Stimulated activated CD4-positive, alpha-beta T cell treated with anti-CD3 and anti-CD28 coated beads, Interleukin-2, amount 100 ng/mL, for 4 hours (primary cell): Measurements from ENCODE around the gene FOXD2.
A peak's percentile ranks its signal among the peaks of the same experiment; 100 is the strongest.

Experiments
- DNase-seq: peaks from one replicate; pipeline ENCODE4 v3.0.0-alpha.2; 2020; ENCODE audit warnings: low read depth

Gene FOXD2

GRCh38 chr1:47437447-47438164, at the start of gene FOXD2:
TSS of gene FOXD2 (plus strand) at chr1:47438044. CDS start at chr1:47438136, 92 bp downstream.
- DNase-seq, result peak; percentile 84

- DNase-seq, result no peak
These were observed 49.0 kb upstream of the FOXD2 start for GRCh38 chr1:47388891-47389238.

DNA sequence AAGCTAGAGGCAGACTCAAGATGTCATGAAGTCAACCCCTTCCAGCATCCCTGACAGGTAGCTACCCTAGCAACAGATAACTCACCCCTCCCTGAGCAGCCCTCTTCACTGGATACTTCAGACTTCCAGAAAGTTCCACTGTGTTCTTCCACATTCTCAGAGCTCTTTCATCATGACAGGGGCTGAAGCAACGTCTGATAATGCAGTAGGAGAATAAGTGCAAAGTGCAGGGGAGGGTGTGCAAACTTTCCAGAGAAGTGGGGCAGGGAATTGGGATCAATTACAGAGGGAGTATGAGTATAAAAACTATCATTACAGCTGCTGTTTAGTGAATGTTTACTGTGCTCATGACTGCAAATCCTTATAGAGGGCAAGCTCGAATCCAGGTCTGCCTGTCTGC, 48.1 kb upstream of the FOXD2 start:
- DNase-seq, result no peak

GRCh38 chr1:47390843-47391242, 47.0 kb upstream of the FOXD2 start:
- no peak for DNase-seq

DNA sequence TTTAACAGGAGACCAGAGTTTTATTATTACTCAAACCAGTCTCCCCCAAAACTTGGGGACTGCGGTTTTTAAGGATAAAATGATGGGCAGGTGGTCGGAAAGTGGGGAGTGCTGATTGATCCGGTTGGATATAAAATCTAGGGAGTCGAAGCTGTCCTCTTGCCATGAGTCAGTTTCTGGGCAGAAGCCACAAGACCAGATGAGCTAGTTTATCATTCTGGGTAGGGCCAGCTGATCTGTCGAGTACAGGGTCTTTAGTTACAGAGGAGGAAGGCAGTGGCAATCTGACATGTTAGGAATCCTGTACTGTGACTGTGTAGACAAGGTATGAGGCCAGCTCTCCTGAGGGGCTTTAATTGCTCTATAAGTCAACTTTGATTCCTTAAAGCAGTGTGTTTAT, 44.7 kb upstream of the FOXD2 start:
- DNase-seq, result no peak

- DNase-seq, result no peak
These were observed 42.4 kb upstream of the FOXD2 start for GRCh38 chr1:47395433-47395832.

GRCh38 chr1:47396671-47397196, 41.1 kb upstream of the FOXD2 start:
- DNase-seq, result no peak

GRCh38 chr1:47399138-47399845, 38.6 kb upstream of the FOXD2 start:
- DNase-seq, result no peak

DNA sequence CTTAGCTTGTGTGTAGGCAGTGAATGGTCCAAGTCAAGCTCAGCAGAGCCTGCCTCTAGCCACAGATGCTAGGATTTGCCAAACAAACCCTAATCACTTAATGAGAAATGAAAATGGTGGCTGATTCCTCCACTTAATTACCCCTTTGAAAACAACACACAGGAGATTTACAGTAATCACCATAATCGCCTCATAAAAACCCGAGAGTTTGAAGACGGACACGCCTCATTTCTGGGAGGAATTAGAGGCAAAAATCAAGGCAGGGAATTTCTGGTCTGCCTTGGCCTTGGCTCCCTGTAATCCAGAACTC, 38.0 kb upstream of the FOXD2 start:
- DNase-seq, result no peak

DNA sequence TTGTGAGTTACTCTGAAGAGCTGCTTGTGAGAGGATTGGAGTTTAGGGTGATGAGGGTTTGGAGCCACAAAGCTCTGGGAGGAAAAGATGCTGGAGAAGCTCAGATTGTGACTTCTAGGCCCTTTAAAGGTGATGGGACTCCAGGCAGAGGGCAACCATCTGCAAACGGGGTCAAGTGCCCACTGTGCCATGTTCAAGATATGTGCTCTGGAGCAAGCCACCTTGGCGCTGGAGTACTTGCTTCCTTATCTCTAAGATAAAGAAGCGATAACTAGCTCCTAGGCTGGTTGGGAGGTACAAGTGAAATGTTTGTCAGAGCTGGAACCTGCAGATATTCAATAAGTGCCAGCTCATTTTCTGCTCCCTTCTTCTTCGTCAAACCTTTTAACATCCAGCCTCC, 36.1 kb upstream of the FOXD2 start:
- no peak for DNase-seq

DNA sequence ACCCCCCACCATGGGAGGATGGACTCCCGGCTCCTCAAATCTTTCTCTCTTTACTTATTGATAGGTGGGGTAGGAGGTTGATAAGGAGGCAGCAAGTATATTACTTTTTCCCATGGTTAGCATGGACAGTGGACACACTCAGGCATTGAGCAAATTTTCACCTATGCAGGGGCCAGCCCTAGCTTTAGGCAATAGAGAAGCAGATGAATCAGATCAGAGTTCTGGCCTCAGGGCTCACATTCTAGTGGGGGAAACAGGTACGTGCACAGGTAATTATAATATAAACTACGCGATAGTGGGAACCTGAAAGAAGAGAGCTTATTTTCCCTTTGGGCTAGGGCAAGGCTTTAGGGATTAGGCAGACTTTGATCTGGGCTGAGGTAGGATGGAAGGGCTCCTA, 35.3 kb upstream of the FOXD2 start:
- DNase-seq, result no peak

GRCh38 chr1:47403321-47403910, 34.4 kb upstream of the FOXD2 start:
- DNase-seq, result no peak

GRCh38 chr1:47405697-47406096, 32.1 kb upstream of the FOXD2 start:
- no peak for DNase-seq

GRCh38 chr1:47406966-47407365, 30.9 kb upstream of the FOXD2 start:
- no peak for DNase-seq

GRCh38 chr1:47407481-47407880, 30.4 kb upstream of the FOXD2 start:
- no peak for DNase-seq

- DNase-seq, result no peak
These were observed 28.4 kb upstream of the FOXD2 start for GRCh38 chr1:47409311-47410067.

- no peak for DNase-seq
These were observed 27.8 kb upstream of the FOXD2 start for GRCh38 chr1:47410068-47410455.

DNA sequence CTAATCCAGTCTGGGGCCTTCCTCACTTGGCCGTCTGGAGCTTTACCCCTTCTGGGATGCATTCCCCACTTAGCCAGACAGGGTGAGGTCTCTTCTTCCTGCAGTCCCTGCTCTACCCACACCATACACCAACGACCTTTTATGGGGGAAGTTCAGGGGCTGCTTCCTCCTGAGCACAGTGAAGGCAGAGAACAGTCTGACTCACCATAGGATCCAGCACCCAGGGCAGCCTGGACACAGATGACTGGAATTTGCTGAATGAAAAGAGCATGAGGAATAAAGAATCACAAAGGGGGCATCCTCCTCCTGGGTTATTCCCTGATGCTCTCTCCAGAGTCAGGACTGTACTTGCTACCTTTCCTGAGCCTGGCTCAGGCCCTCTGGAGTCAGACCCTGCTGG, 26.4 kb upstream of the FOXD2 start:
- no peak for DNase-seq

GRCh38 chr1:47412437-47412836, 25.4 kb upstream of the FOXD2 start:
- DNase-seq, result no peak

- DNase-seq, result no peak
These were observed 22.0 kb upstream of the FOXD2 start, which contains the start of gene FOXE3 for GRCh38 chr1:47415728-47416318. TSS of gene FOXE3 (plus strand) at chr1:47416285. CDS start at chr1:47416316, 31 bp downstream.

DNA sequence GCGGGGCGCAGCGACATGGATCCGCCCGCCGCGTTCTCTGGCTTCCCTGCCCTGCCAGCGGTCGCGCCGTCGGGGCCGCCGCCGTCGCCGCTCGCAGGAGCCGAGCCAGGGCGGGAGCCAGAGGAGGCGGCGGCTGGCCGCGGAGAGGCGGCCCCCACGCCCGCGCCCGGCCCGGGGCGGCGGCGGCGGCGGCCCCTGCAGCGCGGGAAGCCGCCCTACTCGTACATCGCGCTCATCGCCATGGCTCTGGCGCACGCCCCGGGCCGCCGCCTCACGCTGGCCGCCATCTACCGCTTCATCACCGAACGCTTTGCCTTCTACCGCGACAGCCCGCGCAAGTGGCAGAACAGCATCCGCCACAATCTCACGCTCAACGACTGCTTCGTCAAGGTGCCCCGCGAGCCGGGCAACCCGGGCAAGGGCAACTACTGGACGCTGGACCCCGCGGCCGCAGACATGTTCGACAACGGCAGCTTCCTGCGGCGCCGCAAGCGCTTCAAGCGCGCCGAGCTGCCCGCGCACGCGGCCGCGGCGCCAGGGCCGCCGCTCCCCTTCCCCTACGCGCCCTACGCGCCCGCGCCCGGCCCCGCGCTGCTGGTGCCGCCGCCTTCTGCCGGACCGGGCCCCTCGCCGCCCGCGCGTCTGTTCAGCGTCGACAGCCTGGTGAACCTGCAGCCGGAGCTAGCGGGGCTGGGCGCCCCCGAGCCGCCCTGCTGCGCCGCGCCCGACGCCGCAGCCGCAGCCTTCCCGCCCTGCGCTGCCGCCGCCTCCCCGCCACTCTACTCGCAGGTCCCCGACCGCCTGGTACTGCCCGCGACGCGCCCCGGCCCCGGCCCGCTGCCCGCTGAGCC, 21.3 kb upstream of the FOXD2 start:
- DNase-seq, result no peak
